Femur (tissue), 1 donor: Measurements from ENCODE around the gene RGS19.
A peak's percentile ranks its signal among the peaks of the same experiment; 100 is the strongest.

Experiments
- DNase-seq: peaks from one replicate; pipeline ENCODE4 v3.0.0-alpha.2; 2017

RGS19 gene

GRCh38 chr20:64032706-64033624 is 46.4 kb downstream of the RGS19 start:
- peak; percentile 19 for DNase-seq

- no peak for DNase-seq
Observed at GRCh38 chr20:64031822-64032314, 47.5 kb downstream of the RGS19 start.

- no peak for DNase-seq
Observed at GRCh38 chr20:64030371-64031134, 48.8 kb downstream of the RGS19 start.

GRCh38 chr20:64029293-64030117 is 49.8 kb downstream of the RGS19 start:
- DNase-seq, result no peak

- no peak for DNase-seq
Observed at GRCh38 chr20:64027981-64028685, 51.2 kb downstream of the RGS19 start.

- DNase-seq, result no peak
Observed at GRCh38 chr20:64025826-64026412, 53.4 kb downstream of the RGS19 start.

- DNase-seq, result no peak
Observed at GRCh38 chr20:64025101-64025825, 54.1 kb downstream of the RGS19 start.

GRCh38 chr20:64024141-64024990 is 55.0 kb downstream of the RGS19 start:
- DNase-seq, result no peak

- no peak for DNase-seq
Observed at GRCh38 chr20:64023361-64024140, 55.8 kb downstream of the RGS19 start.
